Neural progenitor cell (in vitro differentiated cells): ENCODE measurements around the gene FHL2. TPM values are rescaled to one million over a fixed set of nuclear protein-coding genes. Genes with fewer than 3 reads are reported as not detected.

Experiments
- DNase-seq: peaks from one replicate; pipeline ENCODE4 v3.0.0-alpha.2; 2016; ENCODE audit warnings: low spot score
- H2AFZ ChIP-seq: fragments of 200-600 bp; sonication (generic); replicated peaks from 2 replicates; pipeline ENCODE4 v1.6.1; 2016; ENCODE audit warnings: antibody characterized with exemption
- H3F3A ChIP-seq: fragments of 200-600 bp; sonication (generic); 2 replicates; pipeline ENCODE4 v1.6.1; 2016; ENCODE audit warnings: antibody characterized with exemption, low read depth
- H3K27ac ChIP-seq: fragments of 200-600 bp; sonication (generic); 2 replicates; pipeline ENCODE4 v1.5.1; 2016; ENCODE audit warnings: mild to moderate bottlenecking
- H3K27me3 ChIP-seq: fragments of 200-600 bp; sonication (generic); 2 replicates; pipeline ENCODE4 v1.6.1; 2016; ENCODE audit warnings: mild to moderate bottlenecking, moderate library complexity
- H3K36me3 ChIP-seq: fragments of 200-600 bp; sonication (generic); 2 replicates; pipeline ENCODE4 v1.5.1; 2016
- H3K4me1 ChIP-seq: fragments of 200-600 bp; sonication (generic); 2 replicates; pipeline ENCODE4 v1.6.1; 2016; ENCODE audit warnings: mixed run types
- H3K4me2 ChIP-seq: fragments of 200-600 bp; sonication (generic); 2 replicates; pipeline ENCODE4 v1.6.1; 2016
- H3K4me3 ChIP-seq: fragments of 200-600 bp; sonication (generic); 2 replicates; pipeline ENCODE4 v1.5.1; 2016
- H3K79me2 ChIP-seq: fragments of 200-600 bp; sonication (generic); 2 replicates; pipeline ENCODE4 v1.6.1; 2016; ENCODE audit warnings: low read depth
- H3K9ac ChIP-seq: fragments of 200-600 bp; sonication (generic); 2 replicates; pipeline ENCODE4 v1.6.1; 2016
- H3K9me3 ChIP-seq: fragments of 200-600 bp; sonication (generic); 2 replicates; pipeline ENCODE4 v1.5.1; 2016; ENCODE audit warnings: low read depth
- H4K20me1 ChIP-seq: fragments of 200-600 bp; sonication (generic); 2 replicates; pipeline ENCODE4 v1.6.1; 2016; ENCODE audit warnings: low read depth
- H3K27ac Mint-ChIP-seq: 3 replicates; pipeline ENCODE4 v1.8.0; 2021; ENCODE audit warnings: mixed read lengths
- H3K27me3 Mint-ChIP-seq: 2 replicates; pipeline ENCODE4 v1.8.0; 2022; ENCODE audit warnings: low read depth, mild to moderate bottlenecking, inconsistent platforms, moderate library complexity, mixed read lengths; ENCODE audit not compliant: insufficient read depth
- H3K36me3 Mint-ChIP-seq: 3 replicates; pipeline ENCODE4 v1.8.0; 2021; ENCODE audit warnings: mixed read lengths
- H3K4me1 Mint-ChIP-seq: 3 replicates; pipeline ENCODE4 v1.8.0; 2021; ENCODE audit warnings: mixed read lengths
- H3K4me3 Mint-ChIP-seq: 3 replicates; pipeline ENCODE4 v1.8.0; 2021; ENCODE audit warnings: mild to moderate bottlenecking, moderate library complexity, mixed read lengths
- H3K9me3 Mint-ChIP-seq: 3 replicates; pipeline ENCODE4 v1.8.0; 2020; ENCODE audit warnings: mixed read lengths
- CTCF ChIP-seq: fragments of 200-600 bp; sonication (generic); IDR thresholded peaks from 2 replicates; pipeline ENCODE4 v1.5.1; 2017; ENCODE audit warnings: antibody characterized with exemption, mild to moderate bottlenecking
- EZH2 ChIP-seq: fragments of 200-600 bp; sonication (generic); IDR thresholded peaks from 2 replicates; pipeline ENCODE4 v1.6.1; 2017; ENCODE audit warnings: antibody characterized with exemption, mild to moderate bottlenecking, moderate library complexity
- EZH2phosphoT487 ChIP-seq: fragments of 200-600 bp; sonication (generic); IDR thresholded peaks from 2 replicates; pipeline ENCODE4 v1.6.1; 2017; ENCODE audit warnings: antibody characterized with exemption
- total RNA-seq: library from RNA; depleted of rRNA; stranded (reverse); fragments of >200 nt; gene quantifications from 2 replicates; pipeline ENCODE4 v1.2.3, GENCODE V29; 2015; ENCODE audit warnings: low replicate concordance

The FHL2 gene
- 17.8 and 20.7 TPM in 2 replicates for total RNA-seq

GRCh38 chr2:105398336-105399206 is at the start of gene FHL2:
FHL2 (minus strand) TSS chr2:105399051; CDS start chr2:105386516, 12,535 bp downstream.
- Histone ChIP-seq H4K20me1 (no peaks in the 10 kb centered on the region), H3F3A (peaks cover 9% of the 10 kb centered on the region), H3K4me2 (peak within 1 kb of the TSS; percentile 81), H3K27me3 (peaks cover 31% of the 10 kb centered on the region), H3K79me2 (peaks cover 12% of the 10 kb centered on the region), H3K36me3 (no peaks in the 10 kb centered on the region), H3K9me3 (no peaks in the 10 kb centered on the region), H2AFZ (peak within 1 kb of the TSS; percentile 98), H3K27ac (no peak within 1 kb of the TSS), H3K4me3 (peak within 1 kb of the TSS; percentile 75), H3K9ac (peak within 1 kb of the TSS; percentile 61), H3K4me1 (no peaks in the 10 kb centered on the region)
- peak; percentile 92 for DNase-seq
- TF ChIP-seq EZH2: no peak
- TF ChIP-seq CTCF: peak; percentile 59
- no peak for TF ChIP-seq EZH2phosphoT487
- Mint-ChIP-seq H3K27ac (peak within 1 kb of the TSS; percentile 93), H3K4me1 (peaks cover 33% of the 10 kb centered on the region), H3K36me3 (peaks cover 23% of the 10 kb centered on the region), H3K9me3 (peaks cover 7% of the 10 kb centered on the region), H3K4me3 (peak within 1 kb of the TSS; percentile 96), H3K27me3 (peaks cover 14% of the 10 kb centered on the region)

- Histone ChIP-seq H3K4me2 (no peak overlapping the region), H3K4me3 (no peak overlapping the region), H3K36me3 (no peaks in the 10 kb centered on the region), H2AFZ (no peak overlapping the region), H3K27ac (no peak overlapping the region), H3K27me3 (no peaks in the 10 kb centered on the region), H3K79me2 (no peaks in the 10 kb centered on the region), H3K4me1 (no peaks in the 10 kb centered on the region), H3K9me3 (no peaks in the 10 kb centered on the region), H3F3A (no peaks in the 10 kb centered on the region), H4K20me1 (no peaks in the 10 kb centered on the region), H3K9ac (no peak overlapping the region)
- TF ChIP-seq CTCF (no peak), EZH2phosphoT487 (no peak)
- Mint-ChIP-seq H3K4me1 (no peaks in the 10 kb centered on the region), H3K27me3 (peaks cover 2% of the 10 kb centered on the region), H3K36me3 (no peaks in the 10 kb centered on the region), H3K4me3 (no peak overlapping the region), H3K27ac (no peak overlapping the region), H3K9me3 (no peaks in the 10 kb centered on the region)
- no peak for DNase-seq
Measured at GRCh38 chr2:105447476-105447875, 48.6 kb upstream of the FHL2 start.

GRCh38 chr2:105446501-105446900 is 47.6 kb upstream of the FHL2 start:
- no peaks in the 10 kb centered on the region for H3K36me3 ChIP-seq
- Mint-ChIP-seq H3K4me1 (peaks cover 4% of the 10 kb centered on the region), H3K27ac (no peak overlapping the region), H3K9me3 (no peaks in the 10 kb centered on the region), H3K36me3 (no peaks in the 10 kb centered on the region), H3K27me3 (peaks cover 5% of the 10 kb centered on the region), H3K4me3 (no peak overlapping the region)
- no peak for DNase-seq
- no peaks in the 10 kb centered on the region for H3K27me3 ChIP-seq
- H3K9me3 ChIP-seq: no peaks in the 10 kb centered on the region
- H3K4me1 ChIP-seq: peaks cover 5% of the 10 kb centered on the region
- no peaks in the 10 kb centered on the region for H4K20me1 ChIP-seq
- H3K4me2 ChIP-seq: no peak overlapping the region
- H3K27ac ChIP-seq: no peak overlapping the region
- no peak overlapping the region for H2AFZ ChIP-seq
- H3K9ac ChIP-seq: no peak overlapping the region
- H3K79me2 ChIP-seq: no peaks in the 10 kb centered on the region
- H3K4me3 ChIP-seq: no peak overlapping the region
- TF ChIP-seq EZH2phosphoT487: no peak
- no peaks in the 10 kb centered on the region for H3F3A ChIP-seq

- Histone ChIP-seq H3K27ac (no peak overlapping the region), H2AFZ (no peak overlapping the region)
Measured at GRCh38 chr2:105445976-105446375, 47.1 kb upstream of the FHL2 start.

More at GRCh38 chr2:105445976-105446375, 47.1 kb upstream of the FHL2 start:
- H3K36me3 ChIP-seq: no peaks in the 10 kb centered on the region
- Mint-ChIP-seq H3K27ac (no peak overlapping the region), H3K4me3 (no peak overlapping the region), H3K4me1 (peaks cover 8% of the 10 kb centered on the region), H3K9me3 (no peaks in the 10 kb centered on the region), H3K36me3 (no peaks in the 10 kb centered on the region), H3K27me3 (peaks cover 5% of the 10 kb centered on the region)
- no peaks in the 10 kb centered on the region for H3K27me3 ChIP-seq
- TF ChIP-seq CTCF (no peak), EZH2phosphoT487 (no peak), EZH2 (no peak)
- H3K4me3 ChIP-seq: no peak overlapping the region
- peaks cover 10% of the 10 kb centered on the region for H3K4me1 ChIP-seq
- no peak for DNase-seq
- no peaks in the 10 kb centered on the region for H4K20me1 ChIP-seq
- no peaks in the 10 kb centered on the region for H3K79me2 ChIP-seq
- H3K9ac ChIP-seq: no peak overlapping the region
- H3F3A ChIP-seq: no peaks in the 10 kb centered on the region
- H3K4me2 ChIP-seq: no peak overlapping the region
- H3K9me3 ChIP-seq: no peaks in the 10 kb centered on the region
